ENCODE results near the gene UBAC1.

- TF ChIP-seq, protein P1, sequence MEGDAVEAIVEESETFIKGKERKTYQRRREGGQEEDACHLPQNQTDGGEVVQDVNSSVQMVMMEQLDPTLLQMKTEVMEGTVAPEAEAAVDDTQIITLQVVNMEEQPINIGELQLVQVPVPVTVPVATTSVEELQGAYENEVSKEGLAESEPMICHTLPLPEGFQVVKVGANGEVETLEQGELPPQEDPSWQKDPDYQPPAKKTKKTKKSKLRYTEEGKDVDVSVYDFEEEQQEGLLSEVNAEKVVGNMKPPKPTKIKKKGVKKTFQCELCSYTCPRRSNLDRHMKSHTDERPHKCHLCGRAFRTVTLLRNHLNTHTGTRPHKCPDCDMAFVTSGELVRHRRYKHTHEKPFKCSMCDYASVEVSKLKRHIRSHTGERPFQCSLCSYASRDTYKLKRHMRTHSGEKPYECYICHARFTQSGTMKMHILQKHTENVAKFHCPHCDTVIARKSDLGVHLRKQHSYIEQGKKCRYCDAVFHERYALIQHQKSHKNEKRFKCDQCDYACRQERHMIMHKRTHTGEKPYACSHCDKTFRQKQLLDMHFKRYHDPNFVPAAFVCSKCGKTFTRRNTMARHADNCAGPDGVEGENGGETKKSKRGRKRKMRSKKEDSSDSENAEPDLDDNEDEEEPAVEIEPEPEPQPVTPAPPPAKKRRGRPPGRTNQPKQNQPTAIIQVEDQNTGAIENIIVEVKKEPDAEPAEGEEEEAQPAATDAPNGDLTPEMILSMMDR (conservative IDR thresholded peaks at IDR 0.05; ENCODE audit: low read depth, low read length) = no peak
- TF ChIP-seq EZH2 (IDR thresholded peaks at IDR 0.05; ENCODE audit: borderline replicate concordance, low read depth, low read length, poor library complexity, severe bottlenecking) = no peak
These were observed 77.6 kb downstream of the UBAC1 start for GRCh38 chr9:135883410-135884089.
